ENCODE measurements around the gene KCNH2. TPM values are rescaled to one million over a fixed set of nuclear protein-coding genes. Genes with fewer than 3 reads are reported as not detected.

The KCNH2 gene
- total and polyA plus RNA-seq, 2 of the 8 experiments (the other 6 are each of a cell fraction or from before 2014, with no cell fraction given) = 8.0 to 15.0 TPM

GRCh38 chr7:151000897-151001495 lies 22.9 kb upstream of the KCNH2 start:
- FAIRE-seq (no peak), DNase-seq (ENCODE audit: low read depth in 1 of 2, low spot score in 2 of 2) (no peak)
- Histone ChIP-seq H2AFZ (ENCODE audit: low read length) (no peak overlapping the region), H4K8ac (ENCODE audit: extremely low read depth, insufficient read depth, low read length) (no peak overlapping the region), H2AK5ac (ENCODE audit: low read depth, low read length) (no peak overlapping the region), H3K9ac (replicated peaks in 1 of 4; ENCODE audit: extremely low read depth in 1 of 4, low read depth in 3 of 4, low read length in 3 of 4) (no peak overlapping the region), H3K14ac (ENCODE audit: insufficient read length) (no peak overlapping the region), H2BK15ac (ENCODE audit: low read length) (no peak overlapping the region), H4K91ac (replicated peaks; ENCODE audit: insufficient read length, low read length) (no peak overlapping the region), H3K79me2 (ENCODE audit: control insufficient read depth in 1 of 2, insufficient read depth in 2 of 2, low read length in 2 of 2) (no peaks in the 10 kb centered on the region), H4K20me1 (replicated peaks in 1 of 2; ENCODE audit: control insufficient read depth in 1 of 2, insufficient read depth in 2 of 2, low read length in 2 of 2) (no peaks in the 10 kb centered on the region), H3K79me1 (ENCODE audit: low read depth, low read length) (no peaks in the 10 kb centered on the region), H3K27ac (ENCODE audit: low read depth, low read length) (no peak overlapping the region), H3K9me3 (ENCODE audit: insufficient read depth in 2 of 2, low read depth in 1 of 2, low read length in 1 of 2) (no peaks in the 10 kb centered on the region), H3K23me2 (ENCODE audit: low read depth, low read length) (peaks cover 6% of the 10 kb centered on the region; the same call in 1 of the 2 replicates), H4K5ac (ENCODE audit: insufficient read length, low read depth, low read length) (no peak overlapping the region), H3K4ac (replicated peaks; ENCODE audit: insufficient read length, low read depth, low read length) (no peak overlapping the region), H2BK12ac (ENCODE audit: low read depth, low read length) (no peak overlapping the region), H3K18ac (ENCODE audit: extremely low read depth, low read length) (no peak overlapping the region), H3K4me2 (ENCODE audit: insufficient read depth in 1 of 2, low read depth in 2 of 2, low read length in 2 of 2) (no peak overlapping the region), H3K23ac (ENCODE audit: insufficient read length) (no peak overlapping the region), H2BK120ac (replicated peaks; ENCODE audit: low read depth, low read length) (no peak overlapping the region), H3K56ac (replicated peaks; ENCODE audit: insufficient read length, low read depth, low read length) (no peak overlapping the region), H3K36me3 (ENCODE audit: control insufficient read depth in 2 of 4, insufficient read depth in 4 of 4, low read length in 3 of 4) (no peaks in the 10 kb centered on the region), H3K4me3 (ENCODE audit: extremely low read depth in 1 of 4, insufficient read depth in 2 of 4, low read depth in 3 of 4, low read length in 4 of 4) (no peak overlapping the region), H3K27me3 (replicated peaks in 1 of 4; ENCODE audit: control insufficient read depth in 3 of 4, extremely low read depth in 1 of 4, insufficient read depth in 3 of 4, low read length in 3 of 4) (no peaks in the 10 kb centered on the region), H3K4me1 (replicated peaks in 1 of 4; ENCODE audit: control insufficient read depth in 3 of 4, insufficient read depth in 4 of 4, low read length in 3 of 4) (peaks cover 0 to 8% (median 1%) of the 10 kb centered on the region in 4 experiments; a peak in 1 of 7 replicates), H2BK20ac (ENCODE audit: low read length) (no peak overlapping the region; the same call in 1 of the 2 replicates), H2BK5ac (ENCODE audit: low read depth, low read length) (no peak overlapping the region)
- 78% methylated on average over 10 of the region's 13 CpGs; no CpG with 5 or more reads in 1 of the 2 experiments for WGBS, 2 experiments (ENCODE audit: extremely low coverage in 1 of 2, insufficient coverage in 1 of 2, insufficient read length in 1 of 2, insufficient replicate concordance in 2 of 2, low coverage in 1 of 2, low lambda C conversion rate in 2 of 2, missing lambda C conversion rate in 1 of 2)
- ChIA-PET CTCF (ENCODE audit: partially characterized antibody) (interaction anchor here (0.6 to 5.7 kb wide), 2 partner anchors 8 to 211 kb away, joined by 3 to 56 read pairs; no protein-coding TSS in a partner anchor), POLR2A (ENCODE audit: partially characterized antibody) (no interaction called here)
- TF ChIP-seq EZH2 (IDR thresholded peaks at IDR 0.05; ENCODE audit: low read depth, low read length, severe bottlenecking) (no peak), JUND (IDR thresholded peaks at IDR 0.05; ENCODE audit: low read length) (no peak)

Data from H1 (cell line).